ENCODE results near the gene KLF7. TPM values are rescaled to one million over a fixed set of nuclear protein-coding genes. Genes with fewer than 3 reads are reported as not detected.

The KLF7 gene
- 1 to 10 TPM; 3.0 to 3.4 TPM for polyA plus RNA-seq

DNA sequence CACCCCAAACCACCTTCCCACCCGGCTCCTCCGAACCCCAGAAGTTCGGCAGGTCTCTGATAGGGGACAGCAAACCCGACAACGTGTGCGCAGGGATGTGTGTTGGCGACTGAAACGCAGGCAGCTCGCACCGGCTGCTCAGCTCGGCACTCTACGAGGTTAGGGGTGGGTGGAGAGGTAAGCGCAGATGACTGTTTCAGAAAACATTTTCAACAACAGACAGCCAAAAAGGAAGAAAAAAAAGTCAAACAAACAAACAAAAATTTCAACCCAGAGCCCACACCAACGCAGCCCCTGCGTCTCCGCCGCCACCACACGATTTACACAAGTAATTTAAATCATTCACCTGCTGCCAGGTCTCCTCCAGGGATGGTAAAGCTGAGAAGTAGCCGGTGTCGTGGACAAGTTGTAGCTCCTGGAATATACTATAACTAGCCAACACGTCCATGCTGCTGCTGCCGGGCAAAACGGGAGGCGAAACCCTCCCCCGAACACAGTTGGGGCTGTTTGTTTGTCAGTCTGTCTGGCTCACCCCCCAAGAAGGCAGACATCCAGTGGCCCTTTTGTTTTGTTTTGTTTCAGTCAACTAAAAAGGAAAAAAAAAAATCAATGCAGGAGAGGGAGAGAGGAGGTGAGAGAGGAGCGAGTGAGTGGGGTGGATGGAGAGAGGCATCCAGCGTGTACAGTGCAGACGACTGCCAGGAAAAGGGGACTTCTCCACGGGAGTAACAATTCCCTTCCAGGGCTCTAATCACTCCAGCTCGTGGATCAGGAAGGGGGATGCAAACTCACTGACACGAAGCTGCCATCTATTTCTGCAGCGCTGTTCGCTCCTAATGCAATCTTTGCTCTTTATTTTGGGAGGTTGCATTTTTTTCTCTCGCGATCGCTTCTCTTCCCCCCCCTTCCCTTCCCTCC is at the start of gene KLF7:
TSS of gene KLF7 (minus strand) at position 828 of the 918 bp plus-strand sequence. CDS start at position 448, 380 bp downstream.
- peaks cover 0 to 2% of the 10 kb centered on the region in 2 donors for H3K4me1 ChIP-seq (ENCODE audit: control insufficient read depth in 2 of 2, insufficient read depth in 2 of 2, low read length in 1 of 2)
- peak within 1 kb of the TSS; percentile 98 to 100 for H3K27ac ChIP-seq (ENCODE audit: low read depth in 2 of 2, low read length in 1 of 2)
- H3K9me3 ChIP-seq (ENCODE audit: control insufficient read depth in 2 of 2, insufficient read depth in 1 of 2, low read depth in 1 of 2, low read length in 1 of 2): no peaks in the 10 kb centered on the region
- H3K27me3 ChIP-seq (ENCODE audit: control insufficient read depth in 1 of 2, insufficient read depth in 2 of 2, low read length in 2 of 2): no peaks in the 10 kb centered on the region
- WGBS, 2 donors: 0 to 1% methylated on average over 36 of the region's 36 CpGs
- no peaks in the 10 kb centered on the region for H3K36me3 ChIP-seq (ENCODE audit: control insufficient read depth in 2 of 2, insufficient read depth in 2 of 2, low read length in 1 of 2)
- H3K4me3 ChIP-seq (ENCODE audit: low read depth in 1 of 2, low read length in 2 of 2): peak within 1 kb of the TSS; percentile 80 to 90

DNA sequence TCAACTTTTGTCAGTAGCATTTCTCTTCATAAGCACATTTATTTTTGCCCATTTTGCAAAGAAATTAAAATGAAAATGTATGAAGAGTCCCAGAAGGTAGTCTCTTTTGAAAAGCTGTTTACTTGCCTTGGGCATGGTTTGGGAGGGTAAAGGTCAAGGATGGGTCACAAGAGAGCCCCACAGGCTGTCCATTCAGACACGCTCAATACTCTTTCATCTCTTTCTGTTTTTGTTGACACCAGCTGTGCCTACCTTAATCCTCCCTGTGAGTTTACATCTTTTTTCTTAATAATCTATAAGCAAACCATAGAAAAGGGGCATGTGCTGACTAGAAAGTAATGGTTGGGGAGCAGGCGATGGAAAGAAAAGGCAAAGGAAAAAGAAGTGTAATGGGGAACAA is 49.6 kb upstream of the KLF7 start:
- 69% methylated on average over 2 of the region's 2 CpGs for WGBS, 2 donors
- no peak overlapping the region for H3K27ac ChIP-seq (ENCODE audit: low read depth in 2 of 2, low read length in 1 of 2)
- no peaks in the 10 kb centered on the region for H3K36me3 ChIP-seq (ENCODE audit: control insufficient read depth in 2 of 2, insufficient read depth in 2 of 2, low read length in 1 of 2)
- H3K4me1 ChIP-seq (ENCODE audit: control insufficient read depth in 2 of 2, insufficient read depth in 2 of 2, low read length in 1 of 2): peaks cover 0 to 2% of the 10 kb centered on the region in 2 donors
- H3K27me3 ChIP-seq (ENCODE audit: control insufficient read depth in 1 of 2, insufficient read depth in 2 of 2, low read length in 2 of 2): no peaks in the 10 kb centered on the region
- H3K9me3 ChIP-seq (ENCODE audit: control insufficient read depth in 2 of 2, insufficient read depth in 1 of 2, low read depth in 1 of 2, low read length in 1 of 2): no peaks in the 10 kb centered on the region
- no peak overlapping the region for H3K4me3 ChIP-seq (ENCODE audit: low read depth in 1 of 2, low read length in 2 of 2)

DNA sequence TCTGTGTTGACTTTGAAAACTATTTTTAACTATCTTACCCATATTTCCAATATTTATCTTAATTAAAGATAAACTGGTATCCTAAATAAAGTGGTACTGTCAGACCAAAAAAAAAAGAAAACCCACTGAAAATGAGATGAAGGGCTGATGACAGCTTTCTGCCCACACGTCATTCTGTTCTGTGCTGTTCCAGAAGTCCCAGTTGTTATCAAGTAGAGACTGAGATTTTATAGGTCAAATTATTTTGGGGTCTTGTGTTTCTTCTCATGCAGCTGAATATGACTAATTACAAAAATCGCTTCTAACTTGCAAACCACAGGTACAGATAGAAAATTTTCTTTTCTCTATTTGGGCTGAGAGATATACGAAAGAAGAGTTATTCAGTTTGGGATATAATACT is 48.7 kb upstream of the KLF7 start:
- no peak overlapping the region for H3K27ac ChIP-seq (ENCODE audit: low read depth in 2 of 2, low read length in 1 of 2)
- WGBS, 2 donors: 76 to 79% methylated on average over 3 of the region's 3 CpGs
- no peaks in the 10 kb centered on the region for H3K4me1 ChIP-seq (ENCODE audit: control insufficient read depth in 2 of 2, insufficient read depth in 2 of 2, low read length in 1 of 2)
- no peaks in the 10 kb centered on the region for H3K27me3 ChIP-seq (ENCODE audit: control insufficient read depth in 1 of 2, insufficient read depth in 2 of 2, low read length in 2 of 2)
- no peak overlapping the region for H3K4me3 ChIP-seq (ENCODE audit: low read depth in 1 of 2, low read length in 2 of 2)
- no peaks in the 10 kb centered on the region for H3K9me3 ChIP-seq (ENCODE audit: control insufficient read depth in 2 of 2, insufficient read depth in 1 of 2, low read depth in 1 of 2, low read length in 1 of 2)
- no peaks in the 10 kb centered on the region for H3K36me3 ChIP-seq (ENCODE audit: control insufficient read depth in 2 of 2, insufficient read depth in 2 of 2, low read length in 1 of 2)

DNA sequence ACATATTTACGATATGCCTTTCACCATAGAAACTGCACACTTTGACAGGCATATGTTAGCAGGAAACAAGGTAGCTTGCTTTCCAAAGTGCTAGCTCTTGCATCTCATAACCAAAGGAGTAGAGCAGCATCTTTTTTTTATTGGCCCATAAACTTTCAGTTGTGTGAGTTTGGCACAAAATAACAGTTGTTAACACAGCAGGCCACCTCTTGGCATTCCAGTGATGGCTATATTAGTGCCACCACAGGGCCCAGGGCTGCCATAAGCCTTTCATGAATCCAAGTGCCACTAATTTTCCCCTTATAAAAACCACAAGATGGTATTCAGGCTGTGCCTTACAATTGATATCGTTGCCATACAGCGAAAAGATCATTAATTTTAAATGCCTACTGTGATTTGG is 40.3 kb upstream of the KLF7 start:
- Histone ChIP-seq H3K9me3 (ENCODE audit: control insufficient read depth in 2 of 2, insufficient read depth in 1 of 2, low read depth in 1 of 2, low read length in 1 of 2) (no peaks in the 10 kb centered on the region), H3K36me3 (ENCODE audit: control insufficient read depth in 2 of 2, insufficient read depth in 2 of 2, low read length in 1 of 2) (no peaks in the 10 kb centered on the region), H3K4me1 (ENCODE audit: control insufficient read depth in 2 of 2, insufficient read depth in 2 of 2, low read length in 1 of 2) (no peaks in the 10 kb centered on the region), H3K27ac (ENCODE audit: low read depth in 2 of 2, low read length in 1 of 2) (no peak overlapping the region), H3K27me3 (ENCODE audit: control insufficient read depth in 1 of 2, insufficient read depth in 2 of 2, low read length in 2 of 2) (no peaks in the 10 kb centered on the region), H3K4me3 (ENCODE audit: low read depth in 1 of 2, low read length in 2 of 2) (no peak overlapping the region)
- WGBS, 2 donors: 85 to 94% methylated on average over 3 of the region's 3 CpGs

DNA sequence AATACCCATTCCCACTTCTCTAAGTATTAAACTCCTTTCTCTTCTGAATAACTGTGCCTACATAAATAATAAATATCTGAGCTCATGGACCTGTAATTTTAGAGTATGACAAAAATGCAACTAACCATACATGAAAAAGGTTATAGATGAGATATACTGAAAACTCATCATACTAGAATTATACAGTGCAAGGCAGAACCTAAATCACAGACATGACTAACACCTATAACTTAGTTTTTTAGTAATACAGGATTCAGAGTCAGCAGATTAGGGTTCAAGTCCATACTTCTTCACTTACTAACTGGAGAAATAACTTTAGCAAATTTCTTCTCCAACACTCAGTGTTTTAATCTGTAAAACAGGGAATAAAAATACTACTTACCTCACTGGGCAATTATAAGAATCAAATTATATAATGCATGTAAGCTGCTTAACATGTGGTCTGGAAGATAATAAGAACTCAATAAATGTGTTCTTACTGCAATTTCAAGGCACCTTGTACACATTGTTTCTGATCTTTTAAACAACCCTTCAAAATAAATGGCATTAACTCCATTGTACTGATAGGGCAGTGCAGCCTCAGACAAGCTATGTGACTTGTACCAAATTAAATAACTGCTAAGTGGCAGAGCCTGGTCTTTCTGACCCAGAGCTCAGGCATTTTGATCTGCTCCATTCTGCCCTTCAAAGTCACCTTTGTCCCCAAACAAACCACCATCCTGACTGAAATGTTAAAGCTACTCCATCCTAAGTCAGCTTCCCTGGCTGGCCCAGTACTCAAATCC is 39.6 kb upstream of the KLF7 start:
- no peak overlapping the region for H3K27ac ChIP-seq (ENCODE audit: low read depth in 2 of 2, low read length in 1 of 2)
- H3K36me3 ChIP-seq (ENCODE audit: control insufficient read depth in 2 of 2, insufficient read depth in 2 of 2, low read length in 1 of 2): no peaks in the 10 kb centered on the region
- no peaks in the 10 kb centered on the region for H3K9me3 ChIP-seq (ENCODE audit: control insufficient read depth in 2 of 2, insufficient read depth in 1 of 2, low read depth in 1 of 2, low read length in 1 of 2)
- no peaks in the 10 kb centered on the region for H3K27me3 ChIP-seq (ENCODE audit: control insufficient read depth in 1 of 2, insufficient read depth in 2 of 2, low read length in 2 of 2)
- no peaks in the 10 kb centered on the region for H3K4me1 ChIP-seq (ENCODE audit: control insufficient read depth in 2 of 2, insufficient read depth in 2 of 2, low read length in 1 of 2)
- H3K4me3 ChIP-seq (ENCODE audit: low read depth in 1 of 2, low read length in 2 of 2): no peak overlapping the region

DNA sequence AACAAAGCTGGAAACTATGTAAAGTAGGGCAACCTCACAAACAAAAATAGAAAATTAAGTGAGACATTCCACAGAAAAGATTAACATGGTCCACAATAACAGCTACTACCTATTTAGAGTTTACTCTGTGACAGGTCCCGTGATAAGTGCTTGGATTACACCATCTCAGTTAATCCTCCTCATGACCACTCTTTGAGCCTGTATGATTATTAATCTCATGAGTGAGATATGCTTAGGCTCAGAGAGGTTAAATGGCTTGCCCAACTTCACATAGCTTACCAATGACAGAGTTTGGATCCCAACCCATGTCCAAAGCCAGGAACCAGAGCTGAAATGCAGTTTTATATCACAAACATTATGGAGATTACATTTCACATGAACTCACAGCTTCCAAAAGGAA is 37.3 kb upstream of the KLF7 start:
- 52 to 58% methylated on average over 1 of the region's 1 CpG for WGBS, 2 donors
- H3K27me3 ChIP-seq (ENCODE audit: control insufficient read depth in 1 of 2, insufficient read depth in 2 of 2, low read length in 2 of 2): no peaks in the 10 kb centered on the region

DNA sequence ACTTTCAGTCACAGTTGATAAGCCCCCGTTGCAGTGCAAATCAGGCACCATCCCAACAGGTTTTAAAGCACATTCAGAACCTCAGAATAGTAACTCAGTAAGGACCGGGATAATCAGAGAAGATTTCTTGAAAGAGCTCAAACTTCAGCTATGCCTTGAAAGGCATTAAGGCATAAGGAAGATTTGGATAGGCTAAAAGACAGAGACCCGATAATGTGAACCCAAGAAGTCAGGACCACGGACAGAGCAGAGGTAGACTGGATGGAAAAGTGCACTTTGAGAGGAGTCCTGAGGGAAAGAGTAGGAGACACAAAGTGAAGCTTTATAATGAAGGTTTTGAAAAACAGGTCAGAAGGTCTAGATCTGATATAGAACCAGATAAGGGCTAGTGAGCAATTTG is 36.9 kb upstream of the KLF7 start:
- Histone ChIP-seq H3K36me3 (ENCODE audit: control insufficient read depth in 2 of 2, insufficient read depth in 2 of 2, low read length in 1 of 2) (no peaks in the 10 kb centered on the region), H3K4me1 (ENCODE audit: control insufficient read depth in 2 of 2, insufficient read depth in 2 of 2, low read length in 1 of 2) (no peaks in the 10 kb centered on the region), H3K27me3 (ENCODE audit: control insufficient read depth in 1 of 2, insufficient read depth in 2 of 2, low read length in 2 of 2) (no peaks in the 10 kb centered on the region), H3K4me3 (ENCODE audit: low read depth in 1 of 2, low read length in 2 of 2) (no peak overlapping the region), H3K27ac (ENCODE audit: low read depth in 2 of 2, low read length in 1 of 2) (no peak overlapping the region), H3K9me3 (ENCODE audit: control insufficient read depth in 2 of 2, insufficient read depth in 1 of 2, low read depth in 1 of 2, low read length in 1 of 2) (no peaks in the 10 kb centered on the region)
- 23 to 29% methylated on average over 4 of the region's 4 CpGs for WGBS, 2 donors

More for the DNA sequence above, 37.3 kb upstream of the KLF7 start:
- Histone ChIP-seq H3K4me1 (ENCODE audit: control insufficient read depth in 2 of 2, insufficient read depth in 2 of 2, low read length in 1 of 2) (no peaks in the 10 kb centered on the region), H3K9me3 (ENCODE audit: control insufficient read depth in 2 of 2, insufficient read depth in 1 of 2, low read depth in 1 of 2, low read length in 1 of 2) (no peaks in the 10 kb centered on the region), H3K27ac (ENCODE audit: low read depth in 2 of 2, low read length in 1 of 2) (no peak overlapping the region), H3K4me3 (ENCODE audit: low read depth in 1 of 2, low read length in 2 of 2) (no peak overlapping the region), H3K36me3 (ENCODE audit: control insufficient read depth in 2 of 2, insufficient read depth in 2 of 2, low read length in 1 of 2) (no peaks in the 10 kb centered on the region)

DNA sequence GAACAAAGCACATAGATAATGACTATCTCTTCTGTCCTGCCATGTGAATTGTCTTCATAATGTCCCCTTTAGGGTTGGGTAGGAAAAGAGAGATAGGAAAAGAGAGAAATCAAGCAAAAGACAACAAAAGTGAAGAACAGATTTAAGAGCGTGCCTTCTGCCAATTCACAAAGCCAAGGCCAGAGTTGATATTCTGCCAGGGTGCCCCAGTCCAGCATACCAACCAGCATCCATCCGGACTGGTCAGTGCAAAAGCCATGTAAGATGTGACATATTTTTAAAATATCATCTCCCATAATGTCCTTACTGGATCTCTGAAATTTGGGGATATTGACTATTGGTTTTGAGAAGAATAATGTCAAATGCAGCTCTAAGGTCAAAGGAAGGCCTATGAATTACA is 35.7 kb upstream of the KLF7 start:
- H3K9me3 ChIP-seq (ENCODE audit: control insufficient read depth in 2 of 2, insufficient read depth in 1 of 2, low read depth in 1 of 2, low read length in 1 of 2): no peaks in the 10 kb centered on the region
- no peak overlapping the region for H3K27ac ChIP-seq (ENCODE audit: low read depth in 2 of 2, low read length in 1 of 2)
- no peaks in the 10 kb centered on the region for H3K27me3 ChIP-seq (ENCODE audit: control insufficient read depth in 1 of 2, insufficient read depth in 2 of 2, low read length in 2 of 2)
- H3K4me1 ChIP-seq (ENCODE audit: control insufficient read depth in 2 of 2, insufficient read depth in 2 of 2, low read length in 1 of 2): no peaks in the 10 kb centered on the region
- H3K4me3 ChIP-seq (ENCODE audit: low read depth in 1 of 2, low read length in 2 of 2): no peak overlapping the region
- 92 to 94% methylated on average over 2 of the region's 2 CpGs for WGBS, 2 donors
- H3K36me3 ChIP-seq (ENCODE audit: control insufficient read depth in 2 of 2, insufficient read depth in 2 of 2, low read length in 1 of 2): no peaks in the 10 kb centered on the region

DNA sequence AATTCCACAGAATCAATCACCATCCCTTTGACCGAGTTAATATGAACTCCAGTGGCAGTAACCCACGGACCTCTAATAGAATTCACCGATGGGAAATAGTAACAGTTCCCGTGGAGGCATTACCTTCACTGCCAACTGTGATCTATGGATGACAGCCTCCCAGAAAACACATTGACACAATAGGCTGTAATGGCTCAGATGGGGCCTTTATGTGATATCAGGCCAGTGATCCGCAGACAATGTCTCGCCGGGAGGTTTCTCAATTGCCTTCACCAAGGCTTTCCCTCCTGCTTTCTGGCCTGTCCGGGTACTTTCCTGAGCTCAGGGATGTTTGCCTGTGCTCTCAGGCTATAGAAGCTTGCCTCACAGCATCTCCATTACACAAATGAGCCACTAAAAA is 34.4 kb upstream of the KLF7 start:
- no peaks in the 10 kb centered on the region for H3K4me1 ChIP-seq (ENCODE audit: control insufficient read depth in 2 of 2, insufficient read depth in 2 of 2, low read length in 1 of 2)
- no peaks in the 10 kb centered on the region for H3K27me3 ChIP-seq (ENCODE audit: control insufficient read depth in 1 of 2, insufficient read depth in 2 of 2, low read length in 2 of 2)
- H3K36me3 ChIP-seq (ENCODE audit: control insufficient read depth in 2 of 2, insufficient read depth in 2 of 2, low read length in 1 of 2): no peaks in the 10 kb centered on the region
- H3K27ac ChIP-seq (ENCODE audit: low read depth in 2 of 2, low read length in 1 of 2): no peak overlapping the region
- no peak overlapping the region for H3K4me3 ChIP-seq (ENCODE audit: low read depth in 1 of 2, low read length in 2 of 2)
- no peaks in the 10 kb centered on the region for H3K9me3 ChIP-seq (ENCODE audit: control insufficient read depth in 2 of 2, insufficient read depth in 1 of 2, low read depth in 1 of 2, low read length in 1 of 2)
- 71 to 81% methylated on average over 8 of the region's 8 CpGs for WGBS, 2 donors
